GM19025 (cell line): ENCODE data around the gene RBL2.
A peak's percentile ranks its signal among the peaks of the same experiment; 100 is the strongest.
"Not testable (repeated sequence)": the region's sequence is repeated elsewhere in the genome, so short reads cannot be mapped to it uniquely, and the experiment has no call there.

ENCODE experiments used
- ATAC-seq: cut with Tn5 transposase; IDR thresholded peaks from one replicate; pipeline ENCODE4 v1.9.1; 2021; ENCODE audit warnings: mild to moderate bottlenecking, low read depth, moderate library complexity; ENCODE audit not compliant: unreplicated experiment

RBL2 gene

GRCh38 chr16:53503991-53504663 lies 69.9 kb downstream of the RBL2 start:
- no peak for ATAC-seq

GRCh38 chr16:53504665-53505064 lies 70.4 kb downstream of the RBL2 start:
- no peak for ATAC-seq

GRCh38 chr16:53506254-53506653 lies 72.0 kb downstream of the RBL2 start:
- ATAC-seq = no peak

- ATAC-seq = no peak
Observed at GRCh38 chr16:53507464-53508179, 73.4 kb downstream of the RBL2 start.

- no peak for ATAC-seq
Observed at GRCh38 chr16:53509906-53510703, 75.8 kb downstream of the RBL2 start.

GRCh38 chr16:53510704-53511070 lies 76.4 kb downstream of the RBL2 start:
- ATAC-seq = no peak

GRCh38 chr16:53511084-53511402 lies 76.8 kb downstream of the RBL2 start:
- no peak for ATAC-seq

GRCh38 chr16:53511403-53512280 lies 77.4 kb downstream of the RBL2 start:
- ATAC-seq = no peak

GRCh38 chr16:53512795-53513194 lies 78.5 kb downstream of the RBL2 start:
- ATAC-seq = not testable (repeated sequence)

- no peak for ATAC-seq
Observed at GRCh38 chr16:53515259-53515658, 81.0 kb downstream of the RBL2 start.

GRCh38 chr16:53515811-53516210 lies 81.5 kb downstream of the RBL2 start:
- ATAC-seq = no peak

GRCh38 chr16:53517851-53518250 lies 83.6 kb downstream of the RBL2 start:
- ATAC-seq = no peak

- peak; percentile 84 for ATAC-seq
Observed at GRCh38 chr16:53518550-53519416, 84.5 kb downstream of the RBL2 start.

GRCh38 chr16:53519417-53520091 lies 85.3 kb downstream of the RBL2 start:
- no peak for ATAC-seq

- no peak for ATAC-seq
Observed at GRCh38 chr16:53523126-53523804, 89.0 kb downstream of the RBL2 start.

- ATAC-seq = no peak
Observed at GRCh38 chr16:53523971-53524548, 89.8 kb downstream of the RBL2 start.

GRCh38 chr16:53528797-53529196 lies 94.5 kb downstream of the RBL2 start:
- no peak for ATAC-seq

GRCh38 chr16:53529513-53529912 lies 95.2 kb downstream of the RBL2 start:
- no peak for ATAC-seq
